ENCODE results near the gene CCDC148. TPM values are rescaled to one million over a fixed set of nuclear protein-coding genes. Genes with fewer than 3 reads are reported as not detected.

CCDC148 gene
- total and polyA plus RNA-seq, 10 of the 15 experiments (the other 5 are each of a cell fraction or from before 2014, with no cell fraction given), result 0.07 to 0.30 (median 0.18) TPM; not detected in 7

DNA sequence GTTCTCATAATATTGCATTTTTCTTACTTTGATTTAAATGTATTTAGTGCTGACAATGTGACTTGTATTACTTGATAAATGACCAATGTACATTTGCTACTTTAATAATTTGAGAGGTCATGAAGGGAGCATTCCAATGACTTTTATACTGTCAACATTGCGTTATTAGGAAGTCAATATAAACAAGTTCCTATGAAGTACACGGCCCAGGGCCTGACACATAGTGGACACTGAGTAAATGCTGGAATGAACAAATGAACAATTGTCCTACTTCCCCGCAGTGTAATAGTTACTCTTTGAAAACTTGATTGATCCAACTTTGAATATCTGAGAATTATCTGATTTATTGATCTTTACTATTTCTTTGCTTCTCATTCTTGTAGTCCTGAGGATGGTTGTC, 47.5 kb upstream of the CCDC148 start (continued):
- TF ChIP-seq CBX5 (IDR thresholded peaks at IDR 0.05; ENCODE audit: low read depth) (no peak), NBN (IDR thresholded peaks at IDR 0.05) (no peak), NFIC (IDR thresholded peaks at IDR 0.05; ENCODE audit: low read depth, low read length) (no peak)

DNA sequence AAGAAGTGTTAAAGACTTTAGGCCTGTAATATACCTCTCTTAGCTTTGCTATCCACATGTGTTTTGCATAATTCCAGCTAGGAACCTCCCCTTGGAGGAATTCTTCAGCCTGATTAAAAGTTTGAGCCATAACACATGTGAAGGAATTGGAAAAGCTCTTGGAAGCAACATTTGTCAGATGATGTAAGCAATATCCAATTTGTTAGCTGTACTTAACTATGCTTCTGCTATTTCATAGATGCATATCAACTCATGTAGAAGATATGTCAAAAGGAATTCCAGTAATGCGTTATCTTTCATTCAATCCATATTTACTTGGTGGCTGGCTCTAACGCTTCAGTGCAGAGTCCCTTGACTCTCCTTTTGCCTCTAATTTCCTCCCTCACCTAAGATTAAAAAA, 46.4 kb upstream of the CCDC148 start:
- in situ Hi-C loops (cut with MboI) (no loop called here), intact Hi-C loops (cut with micrococcal nuclease; ENCODE audit: unreplicated experiment) (no loop called here)
- POLR2A ChIA-PET, result no interaction called here
- no peaks in the 10 kb centered on the region for H4K20me1 ChIP-seq (ENCODE audit: control insufficient read depth, insufficient read depth)
- CTCF ChIA-PET, result no interaction called here
- H3K4me2 ChIP-seq (ENCODE audit: control insufficient read depth, insufficient read depth), result no peak overlapping the region
- ATAC-seq, result no peak
- H3K9ac ChIP-seq (ENCODE audit: control insufficient read depth, insufficient read depth, low read length), result no peak overlapping the region
- SMC1A ChIA-PET (ENCODE audit: uncharacterized antibody, unreplicated experiment), result no interaction called here
- TF ChIP-seq MEF2A (IDR thresholded peaks at IDR 0.05; ENCODE audit: insufficient read depth, low read depth, low read length), result no peak
- TF ChIP-seq, protein P1, sequence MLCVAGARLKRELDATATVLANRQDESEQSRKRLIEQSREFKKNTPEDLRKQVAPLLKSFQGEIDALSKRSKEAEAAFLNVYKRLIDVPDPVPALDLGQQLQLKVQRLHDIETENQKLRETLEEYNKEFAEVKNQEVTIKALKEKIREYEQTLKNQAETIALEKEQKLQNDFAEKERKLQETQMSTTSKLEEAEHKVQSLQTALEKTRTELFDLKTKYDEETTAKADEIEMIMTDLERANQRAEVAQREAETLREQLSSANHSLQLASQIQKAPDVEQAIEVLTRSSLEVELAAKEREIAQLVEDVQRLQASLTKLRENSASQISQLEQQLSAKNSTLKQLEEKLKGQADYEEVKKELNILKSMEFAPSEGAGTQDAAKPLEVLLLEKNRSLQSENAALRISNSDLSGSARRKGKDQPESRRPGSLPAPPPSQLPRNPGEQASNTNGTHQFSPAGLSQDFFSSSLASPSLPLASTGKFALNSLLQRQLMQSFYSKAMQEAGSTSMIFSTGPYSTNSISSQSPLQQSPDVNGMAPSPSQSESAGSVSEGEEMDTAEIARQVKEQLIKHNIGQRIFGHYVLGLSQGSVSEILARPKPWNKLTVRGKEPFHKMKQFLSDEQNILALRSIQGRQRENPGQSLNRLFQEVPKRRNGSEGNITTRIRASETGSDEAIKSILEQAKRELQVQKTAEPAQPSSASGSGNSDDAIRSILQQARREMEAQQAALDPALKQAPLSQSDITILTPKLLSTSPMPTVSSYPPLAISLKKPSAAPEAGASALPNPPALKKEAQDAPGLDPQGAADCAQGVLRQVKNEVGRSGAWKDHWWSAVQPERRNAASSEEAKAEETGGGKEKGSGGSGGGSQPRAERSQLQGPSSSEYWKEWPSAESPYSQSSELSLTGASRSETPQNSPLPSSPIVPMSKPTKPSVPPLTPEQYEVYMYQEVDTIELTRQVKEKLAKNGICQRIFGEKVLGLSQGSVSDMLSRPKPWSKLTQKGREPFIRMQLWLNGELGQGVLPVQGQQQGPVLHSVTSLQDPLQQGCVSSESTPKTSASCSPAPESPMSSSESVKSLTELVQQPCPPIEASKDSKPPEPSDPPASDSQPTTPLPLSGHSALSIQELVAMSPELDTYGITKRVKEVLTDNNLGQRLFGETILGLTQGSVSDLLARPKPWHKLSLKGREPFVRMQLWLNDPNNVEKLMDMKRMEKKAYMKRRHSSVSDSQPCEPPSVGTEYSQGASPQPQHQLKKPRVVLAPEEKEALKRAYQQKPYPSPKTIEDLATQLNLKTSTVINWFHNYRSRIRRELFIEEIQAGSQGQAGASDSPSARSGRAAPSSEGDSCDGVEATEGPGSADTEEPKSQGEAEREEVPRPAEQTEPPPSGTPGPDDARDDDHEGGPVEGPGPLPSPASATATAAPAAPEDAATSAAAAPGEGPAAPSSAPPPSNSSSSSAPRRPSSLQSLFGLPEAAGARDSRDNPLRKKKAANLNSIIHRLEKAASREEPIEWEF (IDR thresholded peaks at IDR 0.05; ENCODE audit: insufficient replicate concordance, low read depth, low read length), result no peak
- TF ChIP-seq ZNF274 (IDR thresholded peaks at IDR 0.05; ENCODE audit: insufficient read depth, insufficient read length), result no peak
- no peak for TF ChIP-seq ZBED1 (IDR thresholded peaks at IDR 0.05; ENCODE audit: borderline replicate concordance)
- TF ChIP-seq, protein P2, sequence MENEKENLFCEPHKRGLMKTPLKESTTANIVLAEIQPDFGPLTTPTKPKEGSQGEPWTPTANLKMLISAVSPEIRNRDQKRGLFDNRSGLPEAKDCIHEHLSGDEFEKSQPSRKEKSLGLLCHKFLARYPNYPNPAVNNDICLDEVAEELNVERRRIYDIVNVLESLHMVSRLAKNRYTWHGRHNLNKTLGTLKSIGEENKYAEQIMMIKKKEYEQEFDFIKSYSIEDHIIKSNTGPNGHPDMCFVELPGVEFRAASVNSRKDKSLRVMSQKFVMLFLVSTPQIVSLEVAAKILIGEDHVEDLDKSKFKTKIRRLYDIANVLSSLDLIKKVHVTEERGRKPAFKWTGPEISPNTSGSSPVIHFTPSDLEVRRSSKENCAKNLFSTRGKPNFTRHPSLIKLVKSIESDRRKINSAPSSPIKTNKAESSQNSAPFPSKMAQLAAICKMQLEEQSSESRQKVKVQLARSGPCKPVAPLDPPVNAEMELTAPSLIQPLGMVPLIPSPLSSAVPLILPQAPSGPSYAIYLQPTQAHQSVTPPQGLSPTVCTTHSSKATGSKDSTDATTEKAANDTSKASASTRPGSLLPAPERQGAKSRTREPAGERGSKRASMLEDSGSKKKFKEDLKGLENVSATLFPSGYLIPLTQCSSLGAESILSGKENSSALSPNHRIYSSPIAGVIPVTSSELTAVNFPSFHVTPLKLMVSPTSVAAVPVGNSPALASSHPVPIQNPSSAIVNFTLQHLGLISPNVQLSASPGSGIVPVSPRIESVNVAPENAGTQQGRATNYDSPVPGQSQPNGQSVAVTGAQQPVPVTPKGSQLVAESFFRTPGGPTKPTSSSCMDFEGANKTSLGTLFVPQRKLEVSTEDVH (IDR thresholded peaks at IDR 0.05; ENCODE audit: low read depth, partially characterized antibody), result no peak
- H3K27me3 ChIP-seq (replicated peaks in 1 of 2; ENCODE audit: control insufficient read depth in 2 of 2, insufficient read depth in 2 of 2, low read length in 1 of 2), result no peaks in the 10 kb centered on the region
- WGBS (ENCODE audit: insufficient coverage, insufficient replicate concordance, low lambda C conversion rate, missing lambda C conversion rate), result 98% methylated on average over 2 of the region's 2 CpGs
- DNase-seq (ENCODE audit: low read depth, low spot score), result no peak
- no peaks in the 10 kb centered on the region for H3K9me3 ChIP-seq (replicated peaks; ENCODE audit: control insufficient read depth, insufficient read depth, low read length)
- H3K79me2 ChIP-seq (ENCODE audit: control insufficient read depth, insufficient read depth, low read length), result no peaks in the 10 kb centered on the region
- no peak overlapping the region for H2AFZ ChIP-seq (ENCODE audit: control insufficient read depth, low read depth, low read length)
- BruUV-seq (replicated peaks), result no TSS peak
- H3K4me3 ChIP-seq, result no peak overlapping the region
- no peaks in the 10 kb centered on the region for H3K36me3 ChIP-seq (ENCODE audit: control insufficient read depth in 2 of 2, insufficient read depth in 2 of 2, low read length in 1 of 2)
- H3K27ac ChIP-seq (ENCODE audit: control insufficient read depth, insufficient read depth), result no peak overlapping the region
- H3K4me1 ChIP-seq (ENCODE audit: control insufficient read depth, insufficient read depth, low read length), result no peaks in the 10 kb centered on the region
- RAD21 ChIA-PET (ENCODE audit: unreplicated experiment), result no interaction called here
- FAIRE-seq, result no peak
